ENCODE data around the gene PTPA. TPM values are rescaled to one million over a fixed set of nuclear protein-coding genes. Genes with fewer than 3 reads are reported as not detected.

The PTPA gene
- total and polyA plus RNA-seq, 11 donors: 96.0 to 212 (median 172) TPM

DNA sequence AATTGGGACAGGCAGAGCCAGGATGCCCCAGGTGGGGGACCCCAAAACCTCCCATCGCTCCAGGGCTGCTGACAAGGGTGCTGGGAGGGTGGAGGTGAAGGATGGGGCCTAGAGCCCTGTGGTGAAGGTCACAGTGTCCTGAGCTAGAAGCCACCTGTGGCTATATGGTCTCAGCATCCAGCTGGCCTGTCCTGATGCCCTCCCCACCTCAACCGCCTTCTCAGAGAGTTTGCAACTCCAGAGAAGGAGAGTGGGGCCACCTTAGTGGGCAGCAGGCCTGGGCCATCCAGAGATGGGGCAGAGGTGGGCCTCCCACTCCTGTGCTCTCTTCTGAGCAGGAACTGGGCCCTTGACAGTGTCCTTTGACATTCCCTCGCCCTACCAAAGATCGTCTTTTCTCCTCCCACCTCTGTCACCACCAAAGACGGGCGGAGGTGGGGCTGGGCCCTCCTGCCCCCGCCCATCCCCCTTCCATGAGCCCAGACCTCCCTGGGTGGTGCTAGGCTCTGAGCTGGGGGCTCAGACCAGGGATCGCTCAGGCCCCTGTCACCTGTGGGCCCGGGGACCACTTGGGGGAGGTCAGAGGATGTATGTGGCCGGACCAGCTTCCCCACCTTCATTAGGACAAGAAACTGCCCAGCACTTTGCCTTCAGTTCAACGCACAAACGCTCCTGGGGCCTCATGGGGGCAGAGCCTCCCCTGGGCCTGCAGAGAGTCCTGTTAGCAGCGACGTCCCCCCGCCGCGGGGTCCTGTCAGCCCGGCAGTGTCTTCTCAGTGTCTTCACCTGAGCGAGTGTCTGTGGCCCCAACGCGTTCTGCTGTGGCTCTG, 40.3 kb upstream of the PTPA start:
- intact Hi-C loops (cut with DNase I): no loop called here
- no peak overlapping the region for H3K4me3 ChIP-seq
- no peaks in the 10 kb centered on the region for H3K9me3 ChIP-seq
- DNase-seq (no peak), ATAC-seq (no peak)
- no peak for TF ChIP-seq POLR2A (IDR thresholded peaks at IDR 0.05)
- TF ChIP-seq, protein P1, sequence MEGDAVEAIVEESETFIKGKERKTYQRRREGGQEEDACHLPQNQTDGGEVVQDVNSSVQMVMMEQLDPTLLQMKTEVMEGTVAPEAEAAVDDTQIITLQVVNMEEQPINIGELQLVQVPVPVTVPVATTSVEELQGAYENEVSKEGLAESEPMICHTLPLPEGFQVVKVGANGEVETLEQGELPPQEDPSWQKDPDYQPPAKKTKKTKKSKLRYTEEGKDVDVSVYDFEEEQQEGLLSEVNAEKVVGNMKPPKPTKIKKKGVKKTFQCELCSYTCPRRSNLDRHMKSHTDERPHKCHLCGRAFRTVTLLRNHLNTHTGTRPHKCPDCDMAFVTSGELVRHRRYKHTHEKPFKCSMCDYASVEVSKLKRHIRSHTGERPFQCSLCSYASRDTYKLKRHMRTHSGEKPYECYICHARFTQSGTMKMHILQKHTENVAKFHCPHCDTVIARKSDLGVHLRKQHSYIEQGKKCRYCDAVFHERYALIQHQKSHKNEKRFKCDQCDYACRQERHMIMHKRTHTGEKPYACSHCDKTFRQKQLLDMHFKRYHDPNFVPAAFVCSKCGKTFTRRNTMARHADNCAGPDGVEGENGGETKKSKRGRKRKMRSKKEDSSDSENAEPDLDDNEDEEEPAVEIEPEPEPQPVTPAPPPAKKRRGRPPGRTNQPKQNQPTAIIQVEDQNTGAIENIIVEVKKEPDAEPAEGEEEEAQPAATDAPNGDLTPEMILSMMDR (IDR thresholded peaks at IDR 0.05): no peak
- H3K36me3 ChIP-seq: peaks cover 0 to 42% (median 27%) of the 10 kb centered on the region in 9 donors
- H3K27me3 ChIP-seq: no peaks in the 10 kb centered on the region
- WGBS, 4 donors: 77 to 82% (median 79%) methylated on average over 19 to 21 of the region's 21 CpGs
- H3K27ac ChIP-seq: peak overlapping the region in 2 of 12 donors; percentile 4 to 86
- H3K4me1 ChIP-seq: peaks cover 0 to 28% (median 11%) of the 10 kb centered on the region in 12 donors

DNA sequence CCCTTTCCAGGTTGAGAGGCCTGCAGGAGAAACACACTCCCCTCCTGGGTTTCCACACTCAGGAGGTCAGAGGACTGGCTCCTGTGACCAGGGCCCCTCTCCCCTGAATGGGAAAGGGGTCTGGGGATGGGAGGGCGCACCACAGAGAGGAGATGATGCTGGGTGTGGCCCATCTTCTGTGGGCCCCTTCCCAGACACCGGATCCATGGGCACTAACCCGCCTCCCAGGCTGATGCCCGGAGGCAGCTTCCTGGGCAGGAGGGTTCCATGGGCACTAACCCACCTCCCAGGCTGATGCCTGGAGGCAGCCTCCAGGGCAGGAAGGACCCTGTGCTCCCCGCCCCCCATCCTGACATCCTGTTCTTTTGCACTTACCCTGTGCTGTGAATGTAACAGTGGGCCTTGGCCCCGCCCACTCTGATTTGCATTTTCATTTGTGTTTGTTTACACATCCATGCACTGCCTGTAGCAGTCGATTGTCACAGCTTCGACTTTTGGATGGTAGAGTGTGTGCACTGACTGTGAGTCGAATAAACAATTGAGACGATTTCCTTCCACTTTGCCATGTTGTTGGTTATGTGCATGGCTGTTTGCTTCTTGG, 39.6 kb upstream of the PTPA start:
- no peaks in the 10 kb centered on the region for H3K9me3 ChIP-seq
- no peak overlapping the region for H3K4me3 ChIP-seq
- peaks cover 0 to 38% (median 24%) of the 10 kb centered on the region in 9 donors for H3K36me3 ChIP-seq
- WGBS, 4 donors: 72 to 76% (median 73%) methylated on average over 10 of the region's 10 CpGs
- intact Hi-C loops (cut with DNase I): no loop called here
- H3K27ac ChIP-seq: no peak overlapping the region
- ATAC-seq (no peak), DNase-seq (no peak)
- no peaks in the 10 kb centered on the region for H3K27me3 ChIP-seq
- TF ChIP-seq POLR2A (IDR thresholded peaks at IDR 0.05): no peak
- TF ChIP-seq, protein P1 (IDR thresholded peaks at IDR 0.05): no peak
- H3K4me1 ChIP-seq: peaks cover 0 to 28% (median 11%) of the 10 kb centered on the region in 12 donors

DNA sequence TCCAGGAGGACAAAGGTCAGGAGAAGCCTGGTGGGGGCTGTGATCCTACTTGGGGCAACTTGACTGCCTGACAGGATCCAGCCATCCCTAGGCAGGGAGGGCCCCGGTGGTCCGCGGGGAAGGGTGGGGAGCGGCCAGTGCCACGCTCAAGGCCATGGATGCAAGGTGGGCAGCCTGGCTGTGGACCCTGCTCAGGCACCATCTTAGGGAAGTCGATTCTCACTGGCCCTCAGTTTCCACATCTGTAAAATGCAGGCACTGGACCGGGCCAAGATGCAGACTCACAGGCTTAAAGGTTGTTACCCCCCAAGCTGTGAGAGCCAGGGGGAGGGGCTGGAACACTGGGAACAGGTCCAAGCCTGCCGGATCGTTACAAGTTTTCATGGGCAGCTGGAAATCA, 39.0 kb upstream of the PTPA start:
- ATAC-seq (no peak), DNase-seq (no peak)
- TF ChIP-seq, protein P1 (IDR thresholded peaks at IDR 0.05): no peak
- TF ChIP-seq POLR2A (IDR thresholded peaks at IDR 0.05): no peak
- intact Hi-C loops (cut with DNase I): no loop called here
- Histone ChIP-seq H3K4me3 (no peak overlapping the region), H3K9me3 (no peaks in the 10 kb centered on the region), H3K4me1 (peaks cover 0 to 28% (median 11%) of the 10 kb centered on the region in 12 donors), H3K27me3 (no peaks in the 10 kb centered on the region), H3K27ac (no peak overlapping the region), H3K36me3 (peaks cover 0 to 36% (median 22%) of the 10 kb centered on the region in 9 donors)
- WGBS, 4 donors: 55 to 64% (median 62%) methylated on average over 8 to 9 of the region's 9 CpGs

DNA sequence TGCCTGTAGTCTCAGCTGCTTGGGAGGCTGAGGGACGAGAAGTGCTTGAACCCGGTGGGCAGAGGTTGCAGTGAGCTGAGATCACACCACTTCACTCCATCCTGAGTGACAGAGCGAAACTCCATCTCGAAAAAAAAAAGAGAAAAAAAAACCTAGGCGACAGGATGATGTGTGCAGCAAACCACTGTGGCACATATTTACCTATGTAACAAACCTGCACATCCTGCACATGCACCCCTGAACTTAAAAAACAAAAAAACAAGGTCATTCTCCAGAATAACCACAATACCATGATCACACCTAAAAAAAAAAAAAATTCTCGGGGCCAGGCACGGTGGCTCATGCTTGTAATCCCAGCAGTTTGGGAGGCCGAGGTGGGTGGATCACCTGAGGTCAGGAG, 37.8 kb upstream of the PTPA start:
- WGBS, 4 donors: 86 to 89% (median 87%) methylated on average over 8 of the region's 8 CpGs
- Histone ChIP-seq H3K9me3 (no peaks in the 10 kb centered on the region), H3K27me3 (no peaks in the 10 kb centered on the region), H3K27ac (no peak overlapping the region), H3K4me1 (peaks cover 0 to 26% (median 10%) of the 10 kb centered on the region in 12 donors), H3K36me3 (peaks cover 0 to 24% (median 10%) of the 10 kb centered on the region in 9 donors), H3K4me3 (no peak overlapping the region)
- TF ChIP-seq, protein P1 (IDR thresholded peaks at IDR 0.05): no peak
- TF ChIP-seq POLR2A (IDR thresholded peaks at IDR 0.05): no peak
- ATAC-seq: no peak
- intact Hi-C loops (cut with DNase I): no loop called here
- no peak for DNase-seq

Measured in heart left ventricle (tissue), 16 donors.